T-helper 2 cell treated with Interferon-gamma antibody and Interleukin-4, amounts not matched to agents 5 μg/mL and 100 μg/mL, for 36 hours (primary cell): ENCODE measurements around the gene ZC3H4.

ENCODE experiments used
- DNase-seq: peaks from one replicate; pipeline ENCODE4 v3.0.0; 2021; ENCODE audit warnings: low spot score
- H3K27ac Mint-ChIP-seq: one replicate; pipeline ENCODE4 v1.8.0; 2021; ENCODE audit warnings: mild to moderate bottlenecking, mixed read lengths
- H3K27me3 Mint-ChIP-seq: one replicate; pipeline ENCODE4 v1.8.0; 2021; ENCODE audit warnings: low read depth, mixed read lengths
- H3K36me3 Mint-ChIP-seq: one replicate; pipeline ENCODE4 v1.8.0; 2021; ENCODE audit warnings: low read depth, mixed read lengths
- H3K4me1 Mint-ChIP-seq: one replicate; pipeline ENCODE4 v1.8.0; 2021; ENCODE audit warnings: low read depth, mixed read lengths
- H3K4me3 Mint-ChIP-seq: one replicate; pipeline ENCODE4 v1.8.0; 2022; ENCODE audit warnings: mild to moderate bottlenecking, moderate library complexity, mixed read lengths
- H3K9me3 Mint-ChIP-seq: one replicate; pipeline ENCODE4 v1.8.0; 2021; ENCODE audit warnings: mixed read lengths

The ZC3H4 gene

DNA sequence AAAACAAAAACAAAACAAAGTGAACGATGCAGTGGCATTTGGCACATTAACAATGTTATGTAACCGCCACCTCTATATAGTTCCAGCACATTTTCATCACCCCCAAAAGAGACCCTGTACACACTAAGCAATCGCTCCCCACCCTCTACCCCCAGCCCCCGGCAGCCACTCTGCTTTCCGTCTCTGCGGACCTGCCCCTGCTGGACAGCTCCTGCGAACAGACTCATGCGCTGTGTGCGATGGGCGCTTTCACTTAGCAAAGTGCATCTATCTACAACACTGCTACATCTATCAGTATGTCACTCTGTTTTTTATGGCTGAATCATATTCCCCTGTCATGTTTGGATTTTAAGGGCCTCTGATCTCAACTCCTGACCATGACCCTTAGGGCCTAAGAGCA is 40.0 kb downstream of the ZC3H4 start:
- no peak overlapping the region for H3K4me3 Mint-ChIP-seq
- no peaks in the 10 kb centered on the region for H3K9me3 Mint-ChIP-seq
- peaks cover 3% of the 10 kb centered on the region for H3K4me1 Mint-ChIP-seq
- no peak overlapping the region for H3K27ac Mint-ChIP-seq
- H3K36me3 Mint-ChIP-seq = peaks cover 47% of the 10 kb centered on the region
- no peak for DNase-seq
- H3K27me3 Mint-ChIP-seq = no peaks in the 10 kb centered on the region

DNA sequence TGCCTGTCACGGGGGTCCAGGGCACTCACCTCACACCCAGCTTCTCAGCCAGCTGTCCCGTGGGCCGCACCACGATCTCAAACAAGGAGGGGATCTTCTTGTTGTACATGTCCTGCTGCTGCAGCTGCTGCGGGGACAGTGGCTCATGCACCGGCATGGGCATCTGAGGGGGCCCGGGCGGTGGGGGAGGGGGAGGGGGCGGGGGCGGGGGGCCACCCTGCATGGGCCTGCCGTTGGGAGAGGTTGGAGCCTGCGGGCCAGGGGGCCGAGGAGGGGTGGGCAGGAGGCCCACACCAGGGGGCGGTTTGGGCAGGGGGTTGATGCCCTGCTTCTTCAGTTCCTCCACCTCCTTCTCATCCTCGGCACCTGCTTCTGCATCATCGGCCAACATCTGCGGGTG is 41.3 kb downstream of the ZC3H4 start:
- no peaks in the 10 kb centered on the region for H3K9me3 Mint-ChIP-seq
- H3K27ac Mint-ChIP-seq = no peak overlapping the region
- peaks cover 3% of the 10 kb centered on the region for H3K4me1 Mint-ChIP-seq
- peaks cover 51% of the 10 kb centered on the region for H3K36me3 Mint-ChIP-seq
- no peaks in the 10 kb centered on the region for H3K27me3 Mint-ChIP-seq
- DNase-seq = no peak
- no peak overlapping the region for H3K4me3 Mint-ChIP-seq

DNA sequence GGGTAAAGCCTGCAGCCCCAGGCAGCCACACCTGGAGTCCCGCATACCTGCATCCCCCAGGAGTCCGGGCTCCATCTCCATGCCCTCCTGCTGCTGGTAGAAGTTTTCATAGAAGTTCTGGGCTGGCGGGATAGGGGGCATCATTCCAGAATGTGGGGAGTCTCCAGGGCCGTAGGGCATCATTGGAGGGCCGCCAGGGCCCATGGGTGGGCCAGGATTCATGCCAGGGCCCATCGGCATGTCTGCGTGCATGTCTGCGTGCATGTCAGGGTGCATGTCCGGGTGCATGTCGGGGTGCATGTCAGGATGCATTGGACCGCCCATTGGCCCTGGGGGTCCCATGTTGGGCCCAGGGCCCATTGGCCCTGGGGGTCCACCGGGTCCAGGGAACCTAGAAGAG is 41.8 kb downstream of the ZC3H4 start:
- H3K4me1 Mint-ChIP-seq = peaks cover 3% of the 10 kb centered on the region
- H3K9me3 Mint-ChIP-seq = no peaks in the 10 kb centered on the region
- H3K4me3 Mint-ChIP-seq = no peak overlapping the region
- no peaks in the 10 kb centered on the region for H3K27me3 Mint-ChIP-seq
- H3K36me3 Mint-ChIP-seq = peaks cover 50% of the 10 kb centered on the region
- no peak for DNase-seq
- H3K27ac Mint-ChIP-seq = no peak overlapping the region

DNA sequence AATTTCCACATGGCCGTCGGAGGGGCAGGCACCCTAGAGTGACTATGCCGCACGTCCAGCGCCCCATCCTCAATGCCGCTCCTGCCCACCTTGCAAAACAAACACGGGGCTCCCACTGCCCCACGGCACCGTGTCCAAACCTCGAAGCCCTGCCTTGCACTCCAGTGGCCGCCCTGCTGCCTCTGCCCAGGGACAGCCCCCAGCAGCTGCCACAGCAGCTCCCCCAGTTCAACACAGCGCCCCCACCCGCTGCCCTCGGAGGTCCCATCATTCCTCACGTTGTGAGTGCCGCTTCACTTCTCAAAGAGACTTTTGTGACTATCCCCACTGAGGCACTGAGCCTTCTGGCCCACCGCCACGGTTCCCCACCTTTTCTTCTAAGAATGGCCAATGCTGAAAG is 42.8 kb downstream of the ZC3H4 start:
- Mint-ChIP-seq H3K27ac (no peak overlapping the region), H3K27me3 (no peaks in the 10 kb centered on the region), H3K9me3 (no peaks in the 10 kb centered on the region), H3K36me3 (peaks cover 44% of the 10 kb centered on the region), H3K4me1 (peaks cover 3% of the 10 kb centered on the region), H3K4me3 (no peak overlapping the region)
- DNase-seq = no peak

DNA sequence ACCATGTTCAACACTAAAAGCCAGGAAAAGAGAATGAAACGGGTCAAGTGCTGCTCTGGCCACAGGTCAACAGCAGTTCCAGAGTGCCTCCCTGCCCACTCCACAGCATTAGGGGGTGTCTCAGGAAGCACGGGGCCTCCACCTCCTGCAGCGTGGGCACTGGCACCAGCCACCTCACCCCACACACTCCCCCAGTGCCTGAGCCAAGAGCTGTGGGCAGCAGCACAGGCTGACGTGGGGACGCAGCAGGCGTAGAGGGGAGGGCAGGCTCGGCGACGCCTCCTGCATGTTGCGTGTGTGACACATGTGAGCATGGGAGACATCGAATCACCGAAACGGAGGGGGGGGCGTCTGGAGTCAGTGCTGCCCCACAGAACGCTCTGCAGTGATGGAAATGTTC is 43.8 kb downstream of the ZC3H4 start:
- no peaks in the 10 kb centered on the region for H3K9me3 Mint-ChIP-seq
- H3K27ac Mint-ChIP-seq = no peak overlapping the region
- no peaks in the 10 kb centered on the region for H3K27me3 Mint-ChIP-seq
- H3K4me1 Mint-ChIP-seq = no peaks in the 10 kb centered on the region
- no peak overlapping the region for H3K4me3 Mint-ChIP-seq
- H3K36me3 Mint-ChIP-seq = peaks cover 38% of the 10 kb centered on the region
- DNase-seq = no peak

DNA sequence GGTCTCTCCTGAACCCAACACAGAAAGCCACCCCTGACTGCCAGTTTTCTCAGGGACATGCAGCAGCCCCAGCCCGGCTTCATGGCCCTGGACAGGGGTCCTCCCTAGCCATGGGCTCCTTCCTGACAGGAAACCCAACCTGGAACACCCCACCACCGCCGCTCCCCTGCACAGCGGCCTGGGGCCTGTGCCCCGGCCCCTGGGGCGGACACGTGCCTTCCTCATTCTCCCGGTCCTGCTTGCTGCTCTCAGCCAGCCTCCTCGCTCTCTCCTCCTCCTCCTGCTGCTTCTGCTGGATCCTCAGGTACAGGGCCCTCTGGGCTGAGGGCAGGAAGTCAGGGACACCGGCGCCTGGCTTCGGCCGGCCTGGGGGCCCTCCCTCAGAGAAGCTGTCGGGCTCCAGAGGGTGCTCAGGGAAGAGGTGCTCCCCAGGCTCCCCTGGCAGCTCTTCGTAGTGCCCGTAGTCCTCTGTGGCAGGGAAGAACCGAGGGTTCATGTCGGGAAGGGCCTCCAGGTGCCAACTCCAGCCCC is 44.6 kb downstream of the ZC3H4 start:
- H3K27ac Mint-ChIP-seq = no peak overlapping the region
- H3K4me3 Mint-ChIP-seq = no peak overlapping the region

DNA sequence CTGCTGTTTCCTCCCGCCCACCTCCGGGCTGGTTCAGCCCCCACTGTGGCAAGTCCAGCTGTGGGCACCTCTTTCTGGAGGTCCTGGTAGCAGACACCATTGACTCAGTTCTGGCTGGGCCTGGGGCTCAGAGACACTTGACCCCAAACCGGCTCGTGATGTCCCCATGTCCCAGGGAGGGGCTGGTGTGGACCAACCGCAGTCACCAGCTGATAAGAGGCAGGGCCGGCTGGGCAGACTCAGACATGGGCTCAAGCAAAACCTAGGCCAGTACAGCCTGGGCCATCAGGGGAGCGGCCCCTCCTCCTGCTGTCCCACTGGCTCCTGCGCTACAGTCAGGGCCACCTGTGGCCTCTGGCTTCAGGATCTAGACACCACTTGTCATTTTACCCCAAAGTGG is 45.3 kb downstream of the ZC3H4 start:
- Mint-ChIP-seq H3K36me3 (peaks cover 34% of the 10 kb centered on the region), H3K4me3 (no peak overlapping the region), H3K4me1 (no peaks in the 10 kb centered on the region), H3K27me3 (no peaks in the 10 kb centered on the region), H3K9me3 (no peaks in the 10 kb centered on the region), H3K27ac (no peak overlapping the region)
- no peak for DNase-seq

More for the DNA sequence above, 44.6 kb downstream of the ZC3H4 start:
- no peaks in the 10 kb centered on the region for H3K9me3 Mint-ChIP-seq
- H3K27me3 Mint-ChIP-seq = no peaks in the 10 kb centered on the region
- peaks cover 39% of the 10 kb centered on the region for H3K36me3 Mint-ChIP-seq
- DNase-seq = no peak
- no peaks in the 10 kb centered on the region for H3K4me1 Mint-ChIP-seq

DNA sequence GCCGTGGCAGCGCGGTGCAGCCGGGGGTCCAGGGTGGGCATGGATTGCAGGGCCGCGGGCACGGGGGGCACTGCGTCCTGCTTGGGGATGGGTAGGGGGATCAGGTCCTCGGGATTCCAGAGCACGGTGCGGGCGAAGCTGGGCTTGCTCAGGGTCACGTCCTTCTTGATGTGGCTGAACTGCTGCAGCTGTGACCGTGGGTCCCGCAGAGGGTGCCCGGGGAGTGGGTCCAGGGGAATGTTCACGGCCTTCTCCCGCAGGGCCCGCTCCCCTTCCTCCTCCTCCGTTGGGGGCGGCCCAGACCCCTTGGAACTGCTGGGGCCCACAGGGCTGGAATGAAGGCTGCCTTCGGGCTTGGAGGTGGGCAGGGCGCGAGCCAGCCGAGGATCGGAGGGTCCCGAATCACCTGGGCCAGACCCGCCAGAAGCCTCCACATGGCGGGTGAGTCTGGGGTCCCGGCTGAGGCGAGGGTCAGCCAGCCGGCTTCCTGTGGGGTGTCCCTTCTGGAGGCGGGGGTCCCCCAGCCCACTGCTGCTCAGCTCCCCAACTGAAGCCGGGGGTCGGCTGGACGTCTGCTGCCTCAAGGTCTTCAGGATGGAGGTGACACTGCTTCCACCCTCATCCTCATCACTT is 46.2 kb downstream of the ZC3H4 start:
- Mint-ChIP-seq H3K9me3 (no peaks in the 10 kb centered on the region), H3K27me3 (no peaks in the 10 kb centered on the region), H3K27ac (no peak overlapping the region), H3K36me3 (peaks cover 30% of the 10 kb centered on the region), H3K4me3 (no peak overlapping the region), H3K4me1 (no peaks in the 10 kb centered on the region)
- DNase-seq = no peak

DNA sequence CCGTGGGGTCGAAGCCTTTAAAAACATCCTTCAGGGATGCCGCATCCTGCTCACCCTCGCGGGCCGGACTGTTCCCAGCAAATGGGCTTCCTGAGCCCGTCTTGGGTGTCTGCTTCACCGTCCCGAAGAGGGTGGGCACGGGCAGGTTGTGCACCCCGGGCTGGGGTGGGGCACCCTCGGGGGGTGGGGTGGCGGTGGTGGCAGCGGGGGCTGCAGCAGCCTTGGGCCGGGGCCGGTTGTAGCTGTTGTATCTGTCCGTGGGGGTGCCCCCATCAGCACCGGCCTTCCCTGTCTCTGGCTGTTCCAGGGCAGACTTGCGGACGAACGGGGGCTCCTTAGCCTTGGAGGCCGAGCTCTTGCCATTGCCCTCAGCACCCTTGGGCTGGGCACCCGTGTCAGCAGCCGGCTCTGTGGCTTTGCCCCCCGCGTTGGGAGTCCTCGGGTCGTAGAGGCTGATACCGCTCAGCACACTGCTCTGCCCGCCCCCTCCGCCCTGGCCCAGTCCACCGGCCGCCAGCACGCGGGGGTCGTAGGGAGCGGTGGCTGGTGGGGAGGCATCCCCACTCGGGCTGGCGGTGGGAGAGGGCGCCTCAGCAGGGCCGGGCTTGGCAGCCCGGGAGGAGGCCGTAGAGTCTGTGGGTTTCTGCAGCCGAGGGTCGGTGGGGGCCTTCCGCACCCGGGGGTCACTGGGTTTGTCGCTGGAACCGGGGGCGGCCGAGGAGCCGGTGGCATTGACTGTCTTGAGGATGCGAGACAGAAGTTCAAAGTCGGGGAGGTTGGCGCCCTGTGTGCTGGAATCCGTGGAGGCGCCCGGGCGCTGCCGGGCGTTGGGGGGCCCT is 47.0 kb downstream of the ZC3H4 start:
- H3K36me3 Mint-ChIP-seq = peaks cover 27% of the 10 kb centered on the region
- H3K4me3 Mint-ChIP-seq = no peak overlapping the region
- no peak overlapping the region for H3K27ac Mint-ChIP-seq

DNA sequence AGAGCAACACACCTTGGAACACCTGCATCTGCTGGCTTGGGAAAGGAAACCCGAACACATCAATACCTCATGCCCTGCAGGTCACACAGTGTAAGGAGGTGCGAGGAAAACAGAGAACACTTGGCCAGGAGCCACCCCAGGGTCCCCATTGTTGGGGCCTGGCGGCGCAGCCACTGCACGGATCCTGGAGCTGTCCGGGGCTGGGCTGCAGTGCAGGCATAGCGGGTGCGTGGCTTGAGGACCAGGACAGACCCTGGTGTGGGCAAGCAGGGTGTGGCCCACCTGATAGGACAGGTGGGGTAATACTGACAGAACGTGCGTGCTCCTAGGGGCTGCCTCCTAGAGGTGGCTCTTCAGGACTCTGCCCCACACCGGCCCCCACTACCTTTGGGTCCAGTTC is 48.3 kb downstream of the ZC3H4 start:
- H3K4me1 Mint-ChIP-seq = no peaks in the 10 kb centered on the region
- H3K4me3 Mint-ChIP-seq = no peak overlapping the region
- no peaks in the 10 kb centered on the region for H3K27me3 Mint-ChIP-seq
- H3K36me3 Mint-ChIP-seq = peaks cover 13% of the 10 kb centered on the region
- no peak for DNase-seq
- peak overlapping the region; percentile 17 for H3K27ac Mint-ChIP-seq
- H3K9me3 Mint-ChIP-seq = no peaks in the 10 kb centered on the region

More for the DNA sequence above, 47.0 kb downstream of the ZC3H4 start:
- Mint-ChIP-seq H3K9me3 (no peaks in the 10 kb centered on the region), H3K27me3 (no peaks in the 10 kb centered on the region), H3K4me1 (no peaks in the 10 kb centered on the region)
- no peak for DNase-seq

DNA sequence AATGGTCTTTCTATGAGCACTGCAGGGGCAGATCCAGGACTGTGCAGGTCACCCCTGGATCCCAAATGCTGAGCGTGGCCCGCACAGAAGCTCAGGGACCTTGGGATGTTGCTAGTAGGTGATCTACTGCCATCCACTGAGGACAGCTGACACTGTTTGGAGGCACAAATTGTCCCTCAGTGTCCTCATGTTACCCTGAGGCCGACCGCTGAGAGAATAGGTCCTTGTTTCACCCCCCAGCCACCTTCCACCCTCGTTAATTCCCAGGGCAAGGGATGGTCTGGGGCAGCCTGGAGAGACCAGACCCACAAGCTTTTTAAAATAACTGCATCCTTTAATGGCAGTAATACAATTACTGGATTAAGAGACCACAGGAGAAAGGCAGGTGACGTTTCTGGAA is 49.7 kb downstream of the ZC3H4 start:
- Mint-ChIP-seq H3K4me3 (no peak overlapping the region), H3K27me3 (no peaks in the 10 kb centered on the region), H3K9me3 (no peaks in the 10 kb centered on the region), H3K27ac (no peak overlapping the region), H3K36me3 (peaks cover 11% of the 10 kb centered on the region), H3K4me1 (no peaks in the 10 kb centered on the region)
- DNase-seq = no peak

DNA sequence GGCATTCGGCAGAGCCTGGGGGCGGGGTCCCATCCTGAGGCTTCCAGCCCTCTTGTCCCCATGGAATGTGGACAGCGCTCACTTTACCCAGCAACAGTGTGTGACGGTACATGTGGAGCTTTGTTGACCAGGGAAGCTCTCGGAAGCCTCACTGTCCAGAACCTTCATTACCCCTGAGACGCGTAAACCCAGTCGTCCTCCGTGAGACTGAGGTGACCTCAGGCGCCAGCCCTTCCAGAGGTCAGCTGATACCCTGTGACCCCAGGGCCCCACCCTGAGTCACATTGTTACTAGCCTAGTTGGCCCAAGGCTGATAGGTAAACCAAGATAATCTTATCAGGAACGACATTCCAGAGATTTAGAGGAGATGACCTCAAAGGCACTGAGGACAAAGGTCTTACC is 55.0 kb downstream of the ZC3H4 start:
- Mint-ChIP-seq H3K4me1 (no peaks in the 10 kb centered on the region), H3K27me3 (no peaks in the 10 kb centered on the region), H3K4me3 (no peak overlapping the region), H3K36me3 (no peaks in the 10 kb centered on the region), H3K27ac (no peak overlapping the region), H3K9me3 (no peaks in the 10 kb centered on the region)
- DNase-seq = no peak

DNA sequence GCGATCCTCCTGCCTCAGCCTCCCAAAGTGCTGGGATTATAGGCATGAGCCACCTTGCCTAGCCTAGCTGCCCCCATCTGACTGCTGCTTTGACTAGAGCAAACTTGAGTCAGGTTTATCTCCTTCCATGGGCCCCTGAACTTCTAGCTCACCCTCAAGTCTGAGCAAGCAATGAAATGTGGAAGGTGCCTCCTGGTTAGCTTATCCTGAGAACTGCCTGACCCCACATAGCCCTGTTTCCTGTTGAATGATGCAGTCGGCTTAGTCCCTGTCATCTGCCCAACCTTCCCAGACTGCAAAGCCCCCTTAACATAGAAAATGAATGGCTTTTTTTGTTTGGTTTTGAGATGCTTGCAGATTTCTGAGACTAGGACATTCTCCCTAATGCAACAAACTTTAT is 56.2 kb downstream of the ZC3H4 start:
- Mint-ChIP-seq H3K27me3 (peaks cover 2% of the 10 kb centered on the region), H3K36me3 (no peaks in the 10 kb centered on the region), H3K4me1 (no peaks in the 10 kb centered on the region), H3K4me3 (no peak overlapping the region), H3K27ac (no peak overlapping the region), H3K9me3 (no peaks in the 10 kb centered on the region)
- no peak for DNase-seq

DNA sequence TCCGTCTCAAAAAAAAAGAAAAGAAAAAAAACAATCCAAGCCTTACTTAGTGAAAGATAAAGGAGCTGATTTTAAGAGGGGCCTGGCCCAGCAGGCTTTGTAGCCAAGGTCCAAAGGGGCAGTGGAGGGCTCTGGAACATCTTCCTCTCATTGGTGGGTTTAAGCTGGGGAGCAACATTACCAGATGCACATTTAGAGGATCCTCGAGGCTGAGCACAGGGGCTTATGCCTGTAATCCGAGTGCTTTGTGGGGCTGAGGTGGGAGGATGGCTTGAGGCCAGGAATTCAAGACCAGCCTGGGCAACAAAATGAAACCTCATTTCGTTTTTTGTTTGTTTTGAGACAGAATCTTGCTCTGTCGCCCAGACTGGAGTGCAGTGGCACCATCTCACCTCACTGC is 57.2 kb downstream of the ZC3H4 start:
- Mint-ChIP-seq H3K27ac (no peak overlapping the region), H3K9me3 (no peaks in the 10 kb centered on the region), H3K27me3 (peaks cover 2% of the 10 kb centered on the region), H3K4me1 (no peaks in the 10 kb centered on the region), H3K36me3 (no peaks in the 10 kb centered on the region), H3K4me3 (no peak overlapping the region)
- DNase-seq = no peak
